HG03139 (cell line): Measurements from ENCODE around the gene PIEZO2.
"Not testable (repeated sequence)": the region's sequence is repeated elsewhere in the genome, so short reads cannot be mapped to it uniquely, and the experiment has no call there.

Source experiments
- ATAC-seq: cut with Tn5 transposase; IDR thresholded peaks from one replicate; pipeline ENCODE4 v1.9.1; 2021; ENCODE audit not compliant: unreplicated experiment

The PIEZO2 gene

GRCh38 chr18:10933648-10934047, 215.7 kb downstream of the PIEZO2 start:
- not testable (repeated sequence) for ATAC-seq

- ATAC-seq, result no peak
These were observed 219.3 kb downstream of the PIEZO2 start for GRCh38 chr18:10930076-10930475.

- ATAC-seq, result no peak
These were observed 220.5 kb downstream of the PIEZO2 start for GRCh38 chr18:10928772-10929373.

- no peak for ATAC-seq
These were observed 221.2 kb downstream of the PIEZO2 start for GRCh38 chr18:10928011-10928771.

- no peak for ATAC-seq
These were observed 221.9 kb downstream of the PIEZO2 start for GRCh38 chr18:10927286-10927992.

- ATAC-seq, result no peak
These were observed 222.7 kb downstream of the PIEZO2 start for GRCh38 chr18:10926621-10927161.

GRCh38 chr18:10924290-10924689, 225.1 kb downstream of the PIEZO2 start:
- no peak for ATAC-seq

GRCh38 chr18:10923551-10924070, 225.8 kb downstream of the PIEZO2 start:
- ATAC-seq, result no peak

GRCh38 chr18:10923141-10923540, 226.2 kb downstream of the PIEZO2 start:
- ATAC-seq, result no peak

- not testable (repeated sequence) for ATAC-seq
These were observed 226.7 kb downstream of the PIEZO2 start for GRCh38 chr18:10922712-10923111.

GRCh38 chr18:10920309-10920708, 229.1 kb downstream of the PIEZO2 start:
- ATAC-seq, result not testable (repeated sequence)

GRCh38 chr18:10919851-10920250, 229.5 kb downstream of the PIEZO2 start:
- no peak for ATAC-seq

- ATAC-seq, result no peak
These were observed 232.5 kb downstream of the PIEZO2 start for GRCh38 chr18:10916865-10917264.

GRCh38 chr18:10916387-10916786, 233.0 kb downstream of the PIEZO2 start:
- ATAC-seq, result no peak

- ATAC-seq, result not testable (repeated sequence)
These were observed 233.6 kb downstream of the PIEZO2 start for GRCh38 chr18:10915748-10916147.

GRCh38 chr18:10914610-10915009, 234.8 kb downstream of the PIEZO2 start:
- ATAC-seq, result not testable (repeated sequence)

- no peak for ATAC-seq
These were observed 235.4 kb downstream of the PIEZO2 start for GRCh38 chr18:10913919-10914318.

- ATAC-seq, result no peak
These were observed 236.4 kb downstream of the PIEZO2 start for GRCh38 chr18:10912790-10913545.

GRCh38 chr18:10909724-10910123, 239.6 kb downstream of the PIEZO2 start:
- no peak for ATAC-seq

GRCh38 chr18:10908760-10909159, 240.6 kb downstream of the PIEZO2 start:
- ATAC-seq, result no peak

GRCh38 chr18:10907749-10908148, 241.6 kb downstream of the PIEZO2 start:
- ATAC-seq, result no peak
